ENCODE results near the gene L1CAM. TPM values are rescaled to one million over a fixed set of nuclear protein-coding genes. Genes with fewer than 3 reads are reported as not detected.
A peak's percentile ranks its signal among the peaks of the same experiment; 100 is the strongest.

The L1CAM gene
- total and polyA plus RNA-seq, 9 of the 15 experiments (the other 6 are each of a cell fraction or from before 2014, with no cell fraction given) = 0.09 to 0.86 (median 0.26) TPM; not detected in 3

- TF ChIP-seq E2F1 (CRISPR knock-in tag; IDR thresholded peaks at IDR 0.05) (no peak), NUFIP1 (IDR thresholded peaks at IDR 0.05; ENCODE audit: partially characterized antibody) (no peak), PHF20 (IDR thresholded peaks at IDR 0.05; ENCODE audit: partially characterized antibody) (no peak), RCOR1 (IDR thresholded peaks at IDR 0.05; ENCODE audit: borderline replicate concordance in 1 of 2, low read depth in 2 of 2, low read length in 2 of 2) (peak in 1 of 2 experiments; percentile 53; a peak in 2 of 4 replicates), PURB (CRISPR knock-in tag; IDR thresholded peaks at IDR 0.05; ENCODE audit: low read depth) (no peak), ELK1 (CRISPR knock-in tag; IDR thresholded peaks at IDR 0.05) (no peak), NCOA1 (IDR thresholded peaks at IDR 0.05; ENCODE audit: low read depth) (peak; percentile 78; the same call in 1 of the 2 replicates), ZFP30 (CRISPR knock-in tag; IDR thresholded peaks at IDR 0.05; ENCODE audit: borderline replicate concordance) (no peak), SRF (CRISPR knock-in tag; IDR thresholded peaks at IDR 0.05) (no peak), GTF2B (IDR thresholded peaks at IDR 0.05; ENCODE audit: extremely low read depth, insufficient read length) (no peak), GATAD2B (IDR thresholded peaks at IDR 0.05; ENCODE audit: borderline replicate concordance) (no peak), SMARCA4 (IDR thresholded peaks at IDR 0.05) (peak; percentile 88), E2F6 (IDR thresholded peaks at IDR 0.05; ENCODE audit: borderline replicate concordance in 1 of 2, extremely low read depth in 1 of 2, insufficient read depth in 1 of 2, insufficient read length in 1 of 2, low read depth in 1 of 2, low read length in 1 of 2, poor library complexity in 1 of 2, severe bottlenecking in 1 of 2) (peak in 1 of 2 experiments; percentile 37), NFE2 (IDR thresholded peaks at IDR 0.05; ENCODE audit: low read depth) (peak; percentile 85), ZSCAN32 (CRISPR knock-in tag; IDR thresholded peaks at IDR 0.05) (no peak), HLTF (IDR thresholded peaks at IDR 0.05) (0 out of 2 replicates have a peak, but pooled peaks have one; percentile 20), FOXJ3 (CRISPR knock-in tag; IDR thresholded peaks at IDR 0.05) (no peak), KLF16 (IDR thresholded peaks at IDR 0.05) (peak; percentile 84; the same call in 1 of the 2 replicates), NFIC (IDR thresholded peaks at IDR 0.05) (peak; percentile 89), SREBF1 (IDR thresholded peaks at IDR 0.05; ENCODE audit: borderline replicate concordance, low read depth, low read length) (no peak), ZEB2 (IDR thresholded peaks at IDR 0.05) (no peak), SMAD4 (CRISPR knock-in tag; conservative IDR thresholded peaks at IDR 0.05) (peak; percentile 79), ZNF23 (CRISPR knock-in tag; IDR thresholded peaks at IDR 0.05) (no peak), ZNF77 (CRISPR knock-in tag; IDR thresholded peaks at IDR 0.05) (no peak), MEF2D (tag; conservative IDR thresholded peaks at IDR 0.05; ENCODE audit: low read depth) (no peak)
Measured at GRCh38 chrX:153853180-153853901, 32.6 kb downstream of the L1CAM start (continued).

All from K562 (cell line).